GM21515 (cell line): ENCODE data around the gene INPP5A.
"Not testable (repeated sequence)": the region's sequence is repeated elsewhere in the genome, so short reads cannot be mapped to it uniquely, and the experiment has no call there.

Experiments used
- ATAC-seq: cut with Tn5 transposase; IDR thresholded peaks from one replicate; pipeline ENCODE4 v1.9.1; 2021; ENCODE audit not compliant: unreplicated experiment

Gene INPP5A

DNA sequence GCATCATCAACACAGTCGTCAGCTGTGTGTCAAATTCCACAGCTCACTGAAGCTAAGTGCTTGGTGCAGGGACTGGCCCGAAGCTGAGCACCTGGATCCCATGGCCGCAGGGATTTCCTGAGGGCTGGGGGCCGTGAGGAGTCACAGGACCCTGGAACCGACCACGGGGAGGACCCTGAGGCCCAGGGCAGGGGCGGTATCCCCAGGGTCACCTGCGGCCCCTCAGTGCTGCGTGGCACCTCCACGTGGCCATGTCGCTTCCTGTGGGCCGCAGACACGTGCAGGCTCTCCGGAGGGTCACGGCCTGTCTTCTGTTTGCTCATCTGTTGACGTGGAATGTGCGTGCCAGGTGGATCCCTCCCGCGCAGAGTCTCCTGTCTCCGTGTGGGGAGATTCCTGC is 194.9 kb downstream of the INPP5A start:
- no peak for ATAC-seq

GRCh38 chr10:132733926-132734325 is 196.3 kb downstream of the INPP5A start:
- ATAC-seq, result no peak

DNA sequence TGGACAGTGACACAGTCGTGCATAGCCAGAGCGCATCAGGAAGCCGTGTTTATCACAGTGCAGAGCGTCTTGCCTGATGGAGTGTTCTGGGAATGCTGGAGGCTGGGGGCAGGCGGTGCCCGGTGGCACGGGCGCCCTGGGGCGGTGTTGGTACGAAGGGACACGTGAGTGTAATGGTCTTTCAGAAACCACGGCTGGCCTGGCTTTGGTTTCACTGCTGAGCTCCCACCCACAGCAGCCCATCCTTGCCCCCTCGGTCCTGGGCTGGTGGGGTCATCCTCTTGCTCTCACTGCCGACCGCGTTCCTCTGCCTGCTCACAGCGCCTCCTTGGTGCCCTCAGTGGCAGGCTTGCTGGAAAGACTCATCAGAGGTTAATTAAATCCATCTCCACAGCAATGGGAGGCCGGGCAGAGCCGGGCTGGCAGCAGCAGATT is 197.8 kb downstream of the INPP5A start:
- ATAC-seq, result no peak

- ATAC-seq, result no peak
These were observed 198.4 kb downstream of the INPP5A start for GRCh38 chr10:132735923-132736391.

- no peak for ATAC-seq
These were observed 199.9 kb downstream of the INPP5A start for GRCh38 chr10:132737390-132738048.

GRCh38 chr10:132738454-132739224 is 201.1 kb downstream of the INPP5A start:
- no peak for ATAC-seq

GRCh38 chr10:132739225-132739613 is 201.6 kb downstream of the INPP5A start:
- ATAC-seq, result no peak

DNA sequence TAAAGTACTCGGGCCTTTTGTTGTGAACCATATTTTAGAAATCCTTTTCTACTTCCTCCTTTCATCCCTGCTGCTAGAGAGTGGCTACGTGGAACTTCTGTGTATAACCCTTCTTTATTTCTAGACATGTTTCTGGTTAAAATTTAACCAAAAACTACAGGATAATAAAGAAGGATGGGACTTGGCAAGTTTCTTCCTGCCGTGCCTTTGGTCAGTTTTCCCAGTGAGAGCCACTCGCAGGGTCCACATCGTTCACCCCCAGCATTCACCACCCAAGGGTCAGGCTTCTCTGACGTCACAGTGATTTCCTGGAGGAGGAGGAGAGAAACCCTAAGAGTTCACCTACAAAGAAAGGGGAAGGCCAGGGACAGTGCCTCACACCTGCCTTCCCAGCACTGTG is 203.0 kb downstream of the INPP5A start:
- ATAC-seq, result no peak

DNA sequence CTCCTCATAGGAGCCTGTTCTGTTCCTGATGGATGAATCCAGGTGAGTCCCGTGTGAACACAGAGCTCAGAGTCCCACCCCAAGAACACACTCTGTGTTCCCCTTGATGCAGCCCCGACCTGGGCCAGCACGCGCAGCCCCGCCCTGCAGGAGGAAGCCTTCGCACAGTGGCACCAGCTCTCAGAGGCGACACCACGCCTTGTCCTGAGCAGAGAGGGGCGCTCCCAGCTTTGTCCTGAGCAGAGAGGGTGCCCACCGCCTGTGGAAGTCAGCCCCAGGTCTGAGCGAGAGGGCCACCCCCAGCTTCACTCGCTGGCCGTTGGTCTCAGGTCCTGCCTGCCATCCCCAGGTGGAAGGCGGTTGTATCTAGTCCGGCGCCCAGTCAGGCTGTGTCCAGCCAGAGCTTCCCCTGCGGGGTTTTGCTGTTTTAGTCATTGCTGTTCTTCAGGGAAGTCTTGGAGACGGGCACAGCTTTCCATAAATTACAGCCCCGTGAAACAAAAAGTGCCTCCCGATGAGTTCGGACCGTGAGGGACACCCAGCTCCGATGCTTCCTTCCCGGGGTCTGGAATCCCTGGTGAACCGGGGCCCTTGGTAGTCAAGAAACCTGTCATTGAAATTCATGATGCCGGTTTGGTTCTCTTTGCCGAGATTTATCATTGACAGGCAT is 204.7 kb downstream of the INPP5A start:
- ATAC-seq, result no peak

DNA sequence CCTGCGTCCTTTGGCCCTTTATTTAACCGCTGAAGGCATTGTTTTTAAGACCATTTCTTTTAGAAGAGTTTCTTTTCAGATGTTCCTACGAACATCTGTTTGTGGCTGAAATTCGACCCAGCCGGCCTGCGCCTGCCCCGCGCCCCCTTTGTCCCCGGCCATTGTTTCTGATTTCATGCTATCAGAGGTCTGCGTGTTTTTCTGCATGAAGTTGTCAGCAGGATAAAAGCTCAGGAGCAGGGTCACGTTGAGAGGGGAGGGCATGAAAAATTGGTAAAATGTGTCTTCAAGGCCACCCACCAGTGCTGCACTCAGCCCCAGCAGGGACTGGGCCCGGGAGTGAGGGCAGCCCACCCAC is 205.2 kb downstream of the INPP5A start:
- no peak for ATAC-seq

DNA sequence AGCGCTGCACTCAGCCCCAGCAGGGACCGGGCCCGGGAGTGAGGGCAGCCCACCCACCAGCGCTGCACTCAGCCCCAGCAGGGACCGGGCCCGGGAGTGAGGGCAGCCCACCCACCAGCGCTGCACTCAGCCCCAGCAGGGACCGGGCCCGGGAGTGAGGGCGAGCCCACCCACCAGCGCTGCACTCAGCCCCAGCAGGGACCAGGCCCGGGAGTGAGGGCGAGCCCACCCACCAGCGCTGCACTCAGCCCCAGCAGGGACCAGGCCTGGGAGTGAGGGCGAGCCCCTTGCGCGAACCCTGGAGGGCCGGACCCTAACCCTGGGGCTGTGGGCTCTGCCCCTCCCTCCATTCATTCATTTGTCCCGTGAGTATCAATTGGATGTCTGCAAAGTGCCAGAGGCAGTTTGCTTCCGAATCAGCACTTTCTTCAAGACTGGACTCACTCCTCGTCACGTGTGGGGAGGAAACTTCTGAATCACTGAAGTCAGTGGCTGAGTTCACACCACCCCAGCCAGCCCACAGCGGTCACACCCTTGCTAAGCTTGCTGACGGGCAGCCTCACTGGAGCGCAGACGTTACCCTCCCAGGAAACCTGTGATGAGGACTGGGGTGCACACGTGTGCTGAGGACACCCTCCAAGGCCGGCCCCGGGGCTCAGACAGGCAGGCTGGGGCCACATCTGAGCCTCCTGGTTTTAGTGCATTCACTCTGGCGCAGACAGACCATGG is 205.8 kb downstream of the INPP5A start:
- ATAC-seq, result not testable (repeated sequence)

DNA sequence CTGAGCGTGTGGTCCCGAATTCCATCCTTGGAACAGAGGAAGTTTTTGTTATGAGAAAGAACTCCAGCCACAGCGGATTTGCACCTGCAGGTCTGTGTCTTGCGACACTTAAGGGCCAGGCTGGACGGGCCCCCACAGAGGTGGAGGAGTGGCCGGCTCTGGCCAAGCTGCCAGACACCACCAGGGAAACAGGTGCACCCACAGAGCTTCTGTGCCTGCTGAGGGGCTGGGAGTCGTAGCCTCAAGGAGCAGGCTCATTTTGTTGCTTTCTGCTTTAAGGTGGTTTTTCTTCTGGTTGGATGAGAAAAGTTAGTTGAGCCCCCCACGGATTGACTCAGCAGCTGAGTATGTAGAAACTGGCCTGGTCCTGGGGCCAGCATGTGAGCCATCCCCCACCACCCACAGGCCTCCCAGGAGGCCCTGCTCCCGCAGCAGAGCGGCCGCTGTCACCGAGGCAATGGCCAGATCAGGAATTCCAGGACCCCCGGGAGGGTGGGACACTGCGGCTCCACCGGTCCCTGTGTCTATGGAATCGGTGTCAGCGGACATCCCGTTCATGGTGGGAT is 206.4 kb downstream of the INPP5A start:
- ATAC-seq, result no peak

DNA sequence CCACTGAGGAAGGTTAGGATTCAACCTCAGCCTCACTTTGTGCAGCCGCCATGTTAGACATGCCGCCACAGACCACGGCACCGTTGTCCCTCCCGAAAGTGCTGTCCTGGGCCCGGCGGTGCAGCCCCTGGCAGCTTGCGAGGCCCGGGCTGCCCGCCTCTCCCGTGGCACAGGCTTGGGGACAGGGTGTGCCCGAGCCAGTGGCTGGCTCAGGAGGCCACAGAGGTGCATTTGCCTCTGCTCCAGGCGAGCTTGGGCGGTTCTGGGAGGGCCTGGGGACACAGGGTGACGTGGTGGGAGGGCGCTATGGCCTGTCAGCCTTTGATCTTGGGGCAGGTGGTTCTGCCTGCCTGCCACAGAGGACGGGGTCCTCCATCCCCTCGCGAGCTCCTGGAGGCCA is 207.3 kb downstream of the INPP5A start:
- no peak for ATAC-seq

DNA sequence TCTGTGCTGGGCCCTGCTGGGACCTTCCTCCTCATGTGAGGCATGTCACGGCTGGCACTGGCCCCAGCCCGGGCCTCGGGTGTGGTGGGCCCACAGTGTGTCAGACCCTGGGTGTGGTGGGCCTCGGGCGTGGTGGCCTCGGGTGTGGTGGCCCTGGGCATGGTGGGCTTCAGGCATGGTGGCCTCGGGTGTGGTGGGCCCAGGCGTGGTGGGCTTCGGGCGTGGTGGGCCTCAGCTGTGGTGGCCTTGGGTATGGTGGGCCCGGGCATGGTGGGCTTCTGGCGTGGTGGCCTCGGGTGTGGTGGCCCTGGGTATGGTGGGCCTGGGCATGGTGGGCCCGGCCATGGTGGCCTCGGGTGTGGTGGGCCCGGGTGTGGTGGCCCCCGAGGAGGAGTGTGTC is 207.9 kb downstream of the INPP5A start:
- no peak for ATAC-seq

DNA sequence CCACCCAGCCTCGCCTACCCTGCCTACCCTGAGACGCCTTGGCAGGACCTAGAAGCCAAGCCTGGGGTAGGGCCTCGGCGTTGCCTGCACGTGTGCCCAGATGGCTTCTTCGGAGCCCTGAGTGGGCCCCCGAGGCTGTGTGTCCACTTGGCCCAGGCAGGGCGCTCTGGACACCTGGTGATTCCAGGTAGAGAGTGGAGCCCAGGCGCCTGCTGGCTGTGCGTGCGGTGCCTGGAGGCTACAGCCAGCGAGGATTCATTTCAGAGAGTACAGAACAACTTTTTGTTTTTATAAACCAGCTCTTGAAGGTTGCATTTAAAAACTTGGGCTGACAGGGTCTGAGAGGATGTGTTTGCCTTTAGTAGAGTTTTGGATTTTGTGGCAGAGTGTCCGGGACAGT is 208.4 kb downstream of the INPP5A start:
- ATAC-seq, result no peak

DNA sequence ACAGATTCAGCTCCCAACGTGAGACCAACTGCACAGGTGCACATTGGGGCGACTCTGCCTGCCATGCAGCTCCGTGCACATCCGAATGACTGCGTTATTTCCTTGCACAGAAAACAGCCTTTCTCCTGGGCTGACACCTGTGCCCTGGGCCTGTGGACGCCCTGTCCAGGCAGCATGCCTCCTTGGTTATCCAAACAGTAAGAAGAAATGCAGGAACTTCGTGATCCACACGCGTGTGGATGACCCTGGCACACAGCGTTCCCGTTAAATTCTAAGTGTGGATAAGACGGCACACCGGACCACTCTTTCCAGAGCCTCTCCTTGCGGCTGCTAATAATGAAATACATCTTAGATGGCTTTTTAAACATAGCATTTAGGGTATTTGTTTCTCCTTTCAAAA is 208.8 kb downstream of the INPP5A start:
- ATAC-seq, result no peak

GRCh38 chr10:132746801-132747625 is 209.4 kb downstream of the INPP5A start:
- no peak for ATAC-seq

- no peak for ATAC-seq
These were observed 210.5 kb downstream of the INPP5A start for GRCh38 chr10:132748135-132748534.

- no peak for ATAC-seq
These were observed 211.2 kb downstream of the INPP5A start for GRCh38 chr10:132748545-132749370.
